ENCODE measurements around the gene CYP2W1.

DNA sequence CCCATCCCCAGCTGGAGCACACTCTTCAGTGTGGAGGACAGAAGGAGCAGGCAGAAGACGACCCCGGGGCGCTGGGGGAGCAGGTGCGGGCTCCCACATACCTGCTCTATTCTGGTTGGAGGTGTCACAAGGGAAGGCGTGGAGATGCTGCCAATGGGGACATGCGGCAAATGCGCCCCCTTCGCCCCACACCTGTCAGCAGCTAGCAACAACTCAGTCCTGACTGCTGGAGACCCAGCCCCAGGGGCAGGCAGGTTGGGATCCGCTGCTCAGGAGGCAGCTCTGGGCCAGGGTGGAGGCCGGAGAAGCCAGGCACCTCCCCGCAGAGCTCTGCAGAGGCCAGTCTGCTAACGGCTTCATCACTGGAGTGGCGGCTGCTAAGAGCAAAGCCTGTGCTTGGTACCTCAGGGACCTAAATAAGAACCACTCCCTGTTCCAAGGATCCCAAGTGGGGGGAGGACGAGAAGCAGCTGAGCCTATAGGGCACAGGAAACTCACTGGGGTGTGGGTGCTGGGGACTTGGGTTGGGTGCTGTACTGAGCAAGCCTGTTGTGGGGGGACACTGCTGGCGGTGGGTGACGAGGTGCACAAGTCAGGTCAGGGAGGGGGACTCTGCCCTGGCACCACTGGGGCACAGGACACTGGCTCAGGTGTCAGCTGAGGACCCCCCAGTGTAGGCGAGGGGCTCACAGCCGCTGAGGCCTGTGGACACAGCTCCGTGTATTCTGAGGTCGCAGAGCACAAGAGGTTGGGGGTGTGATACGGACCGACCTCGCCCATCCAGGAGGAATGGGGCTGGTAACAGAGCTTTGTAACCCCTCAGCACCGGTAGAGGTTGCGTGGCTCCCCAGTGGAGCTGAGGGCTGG lies 42.1 kb downstream of the CYP2W1 start:
- TF ChIP-seq EZH2 (IDR thresholded peaks at IDR 0.05; ENCODE audit: insufficient read depth, poor library complexity, severe bottlenecking) (no peak), EZH2phosphoT487 (IDR thresholded peaks at IDR 0.05; ENCODE audit: insufficient read depth, low read depth) (no peak)

Measured in GM23248 (cell line).